Suprapubic skin (tissue), 4 donors: ENCODE results near the gene ING5. TPM values are rescaled to one million over a fixed set of nuclear protein-coding genes. Genes with fewer than 3 reads are reported as not detected.

Experiments
- DNase-seq, 2 donors: peaks; one replicate each; pipeline ENCODE4 v3.0.0-alpha.2; 2019; ENCODE audit warnings: low spot score in 2 of 2
- H3K27ac ChIP-seq: fragments of 200-600 bp; sonication (generic); one replicate; pipeline ENCODE4 v1.5.1; 2019
- H3K27me3 ChIP-seq: fragments of 200-600 bp; sonication (generic); one replicate; pipeline ENCODE4 v1.5.1; 2019
- H3K36me3 ChIP-seq: fragments of 200-600 bp; sonication (generic); one replicate; pipeline ENCODE4 v1.5.1; 2019
- H3K4me1 ChIP-seq: fragments of 200-600 bp; sonication (generic); one replicate; pipeline ENCODE4 v1.5.1; 2019
- H3K4me3 ChIP-seq: fragments of 200-600 bp; sonication (generic); one replicate; pipeline ENCODE4 v1.5.1; 2019; ENCODE audit warnings: mild to moderate bottlenecking
- H3K9me3 ChIP-seq: fragments of 200-600 bp; sonication (generic); one replicate; pipeline ENCODE4 v1.5.1; 2019
- CTCF ChIP-seq, 2 donors: fragments of 200-600 bp in 1 of 2; fragments of 450-650 bp in 1 of 2; sonication (generic) in 1 of 2; IDR thresholded peaks; one replicate each; pipeline ENCODE4 v1.5.1; 2016 to 2019; ENCODE audit warnings: antibody characterized with exemption in 2 of 2, mild to moderate bottlenecking in 1 of 2, moderate library complexity in 1 of 2
- EP300 ChIP-seq: sonication (generic); formaldehyde crosslinking; IDR thresholded peaks from one replicate; pipeline ENCODE4 v1.6.1; 2017; ENCODE audit warnings: antibody characterized with exemption
- POLR2A ChIP-seq, 2 donors: fragments of 450-650 bp; IDR thresholded peaks; one replicate each; pipeline ENCODE4 v1.6.1; 2017; ENCODE audit warnings: antibody characterized with exemption in 2 of 2, mild to moderate bottlenecking in 2 of 2, moderate library complexity in 2 of 2
- POLR2AphosphoS5 ChIP-seq, 3 donors: sonication (generic); formaldehyde crosslinking; IDR thresholded peaks; one replicate each; pipeline ENCODE4 v1.6.1; 2017; ENCODE audit warnings: antibody characterized with exemption in 3 of 3
- WGBS: methylation state at CpG from one replicate; pipeline ENCODE4 v1.1.5; 2018; 5-methylcytosine and 5-hydroxymethylcytosine counted together
- total RNA-seq, 4 donors: library from RNA; depleted of rRNA; stranded (reverse); fragments of >200 nt; gene quantifications; one replicate each; pipeline ENCODE4 v1.1.0, GENCODE V29; 2016

ING5 gene
- total RNA-seq, 4 donors from 2014 or later: 32.1 to 94.9 (median 46.4) TPM

DNA sequence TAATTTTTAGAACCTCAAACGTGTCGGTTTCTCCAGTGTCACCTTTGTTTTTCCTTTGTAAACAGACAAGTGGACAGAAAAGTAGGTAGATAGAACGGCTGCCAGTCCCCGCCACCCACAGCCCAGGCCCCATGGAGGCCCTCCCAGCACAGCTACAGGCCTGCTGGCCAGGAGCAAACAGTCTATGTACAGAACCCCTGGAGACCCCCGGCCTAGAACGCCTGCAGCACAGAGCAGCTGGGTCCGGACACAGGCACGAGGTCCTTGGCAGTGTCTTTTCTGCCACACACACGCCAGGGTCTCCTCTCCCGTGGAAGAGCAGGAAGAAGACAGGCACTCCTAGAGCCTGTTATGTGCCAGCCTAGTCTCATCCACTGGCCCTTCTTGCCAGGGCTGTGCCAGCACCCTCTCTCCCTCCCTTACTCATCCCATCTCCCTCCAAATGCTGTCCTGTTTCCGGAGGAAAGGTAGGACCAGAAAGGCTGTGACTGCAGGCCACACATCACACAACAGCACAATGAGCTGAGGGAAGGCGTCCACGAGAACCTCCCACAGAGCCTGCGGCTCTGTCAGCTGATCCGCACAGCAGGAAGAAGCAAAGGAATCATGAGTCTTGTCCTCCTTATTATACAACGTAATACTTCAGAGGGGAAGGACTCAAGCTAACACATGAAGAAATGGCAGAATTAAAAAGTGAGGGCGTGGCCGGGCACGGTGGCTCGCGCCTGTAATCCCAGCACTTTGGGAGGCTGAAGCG is 22.9 kb upstream of the ING5 start:
- no peaks in the 10 kb centered on the region for H3K4me1 ChIP-seq
- peaks cover 48% of the 10 kb centered on the region for H3K36me3 ChIP-seq
- no peaks in the 10 kb centered on the region for H3K27me3 ChIP-seq
- H3K4me3 ChIP-seq: no peak overlapping the region
- H3K9me3 ChIP-seq: no peaks in the 10 kb centered on the region
- no peak for DNase-seq
- H3K27ac ChIP-seq: no peak overlapping the region
- TF ChIP-seq POLR2A (IDR thresholded peaks at IDR 0.05): no peak
- TF ChIP-seq EP300: no peak
- TF ChIP-seq CTCF (IDR thresholded peaks at IDR 0.05): no peak
- no peak for TF ChIP-seq POLR2AphosphoS5 (IDR thresholded peaks at IDR 0.05)
- 85% methylated on average over 18 of the region's 22 CpGs for WGBS

DNA sequence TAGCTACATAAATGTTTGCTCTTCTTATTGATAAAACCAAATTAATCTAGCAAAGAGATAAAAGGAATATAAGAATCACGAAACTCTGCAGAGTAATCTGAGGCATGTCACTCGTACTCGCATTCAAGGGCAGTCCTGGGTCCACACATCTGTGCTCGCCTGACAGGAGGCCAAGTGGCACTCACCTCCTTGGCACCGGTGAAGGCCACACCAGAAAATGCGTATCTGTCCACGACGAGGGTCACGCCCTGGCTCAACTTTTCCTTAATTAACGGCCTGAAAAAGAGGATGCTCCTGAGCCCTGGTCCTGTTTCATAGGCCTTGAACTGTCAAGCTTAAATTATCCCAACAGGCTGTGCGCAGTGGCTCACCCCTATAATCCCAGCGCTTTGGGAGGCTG is 21.8 kb upstream of the ING5 start:
- Histone ChIP-seq H3K4me1 (no peaks in the 10 kb centered on the region), H3K9me3 (no peaks in the 10 kb centered on the region), H3K27me3 (no peaks in the 10 kb centered on the region), H3K27ac (no peak overlapping the region), H3K36me3 (peaks cover 48% of the 10 kb centered on the region), H3K4me3 (no peak overlapping the region)
- DNase-seq: no peak
- TF ChIP-seq CTCF (IDR thresholded peaks at IDR 0.05): no peak
- 91% methylated on average over 12 of the region's 12 CpGs for WGBS

DNA sequence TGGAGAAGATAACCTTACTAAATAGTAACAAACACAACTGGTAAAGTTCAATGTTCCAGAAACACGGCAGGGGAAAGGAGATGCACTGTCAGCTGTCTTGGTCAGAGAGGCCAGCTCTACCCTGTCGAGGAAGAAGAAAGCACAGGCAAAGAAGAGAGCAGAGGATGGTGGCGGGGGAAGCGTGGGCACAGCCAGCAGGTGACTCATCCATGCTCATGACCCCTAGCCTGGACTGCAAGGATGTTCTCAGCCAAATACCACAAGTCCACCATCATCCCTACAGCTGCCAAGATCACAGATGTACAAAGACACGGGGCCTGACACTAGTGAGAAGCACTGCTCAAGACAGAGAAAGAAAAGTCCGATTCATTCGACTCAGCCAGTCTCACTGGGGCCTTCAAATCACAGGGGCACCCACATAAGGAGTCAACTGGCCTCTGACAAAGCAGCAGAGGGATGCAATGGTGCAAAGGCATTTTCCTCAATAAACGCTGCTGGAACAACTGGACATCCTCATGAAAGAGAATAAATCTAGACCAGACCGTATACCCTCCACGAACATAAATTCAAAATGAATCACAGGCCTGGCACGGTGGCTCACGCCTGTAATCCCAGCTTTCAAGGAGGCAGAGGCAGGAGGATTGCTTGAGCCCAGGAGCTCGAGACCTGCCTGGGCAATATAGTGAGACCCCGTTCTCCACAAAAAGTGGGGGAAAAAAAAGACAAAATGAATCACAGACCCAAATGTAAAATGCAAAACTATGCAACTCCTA is 20.8 kb upstream of the ING5 start:
- no peaks in the 10 kb centered on the region for H3K9me3 ChIP-seq
- H3K27me3 ChIP-seq: no peaks in the 10 kb centered on the region
- peaks cover 48% of the 10 kb centered on the region for H3K36me3 ChIP-seq
- peaks cover 7% of the 10 kb centered on the region for H3K4me1 ChIP-seq
- WGBS: 72% methylated on average over 14 of the region's 14 CpGs
- no peak overlapping the region for H3K4me3 ChIP-seq
- no peak for TF ChIP-seq CTCF (IDR thresholded peaks at IDR 0.05)
- no peak for TF ChIP-seq EP300
- TF ChIP-seq POLR2AphosphoS5 (IDR thresholded peaks at IDR 0.05): no peak
- TF ChIP-seq POLR2A (IDR thresholded peaks at IDR 0.05): no peak
- no peak for DNase-seq
- no peak overlapping the region for H3K27ac ChIP-seq

DNA sequence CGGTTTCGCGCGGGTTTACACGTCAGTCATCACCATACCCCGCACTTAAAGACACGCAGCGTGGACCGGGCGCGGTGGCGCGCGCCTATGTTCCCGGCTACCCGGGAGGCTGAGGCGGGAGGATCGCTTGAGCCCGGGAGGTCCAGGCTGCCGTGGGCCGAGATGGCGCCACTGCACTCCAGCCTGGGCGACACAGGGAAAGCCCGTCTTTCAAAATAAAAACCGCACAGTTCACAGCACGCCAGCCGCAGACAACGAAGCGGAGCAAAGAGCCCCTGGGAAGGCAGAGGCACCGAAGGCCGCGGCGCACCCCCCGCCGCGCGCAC is 15.6 kb upstream of the ING5 start:
- under 1% methylated on average over 28 of the region's 37 CpGs for WGBS
- peaks cover 31% of the 10 kb centered on the region for H3K4me1 ChIP-seq
- TF ChIP-seq POLR2AphosphoS5 (IDR thresholded peaks at IDR 0.05): no peak
- TF ChIP-seq CTCF (IDR thresholded peaks at IDR 0.05): no peak
- no peak for TF ChIP-seq POLR2A (IDR thresholded peaks at IDR 0.05)
- TF ChIP-seq EP300: no peak
- peak overlapping the region; percentile 75 for H3K4me3 ChIP-seq
- no peaks in the 10 kb centered on the region for H3K9me3 ChIP-seq
- DNase-seq: no peak
- H3K36me3 ChIP-seq: peaks cover 33% of the 10 kb centered on the region
- H3K27me3 ChIP-seq: no peaks in the 10 kb centered on the region
- peak overlapping the region; percentile 95 for H3K27ac ChIP-seq

DNA sequence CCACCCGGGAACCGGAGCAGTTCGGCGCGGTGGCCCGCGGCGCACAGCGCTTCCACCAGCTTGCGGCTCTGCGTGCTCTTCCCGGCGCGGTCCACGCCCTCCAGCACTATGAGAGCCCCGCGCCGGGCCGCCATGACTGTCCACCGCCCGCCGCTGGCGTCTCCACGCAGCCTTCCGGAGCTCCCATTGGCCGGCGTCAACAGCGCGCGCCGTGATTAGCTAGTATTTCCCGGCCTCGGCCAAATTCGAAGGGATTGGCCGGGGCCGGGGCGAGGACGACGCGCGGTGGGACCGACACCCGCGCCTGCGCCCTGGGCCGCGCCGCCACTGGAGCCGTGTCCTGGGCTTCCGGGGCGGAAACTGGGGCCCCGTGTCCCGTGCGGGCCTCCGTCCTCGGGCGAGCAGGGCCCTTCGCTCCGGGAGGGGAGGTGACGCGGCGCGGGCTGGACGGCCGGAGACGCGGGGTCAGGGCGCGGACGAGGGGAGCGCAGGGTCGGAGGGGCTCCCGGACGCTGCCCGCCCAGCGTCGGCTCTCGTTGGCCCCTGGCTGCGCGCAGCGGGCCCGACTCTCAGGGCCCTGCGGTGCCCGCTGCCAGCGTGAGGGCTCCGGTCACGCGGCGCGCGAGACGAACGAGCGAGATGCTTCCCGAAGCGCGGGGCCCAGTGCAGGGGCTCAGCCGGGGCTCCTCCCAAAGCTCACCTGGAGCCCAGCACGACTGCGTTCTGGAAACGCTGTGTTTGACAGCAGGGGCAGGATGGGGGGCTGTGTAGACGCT is 15.0 kb upstream of the ING5 start, which contains the start of gene DTYMK:
Gene DTYMK, minus strand, starts transcription at position 166 of the 776 bp plus-strand sequence. Its CDS starts 32 bp downstream, at position 134.
- peak; percentile 17 to 73 for TF ChIP-seq POLR2A (IDR thresholded peaks at IDR 0.05)
- peak; percentile 32 to 95 (median 34) for TF ChIP-seq POLR2AphosphoS5 (IDR thresholded peaks at IDR 0.05)
- TF ChIP-seq EP300: no peak
- TF ChIP-seq CTCF (IDR thresholded peaks at IDR 0.05): no peak
- 0% methylated on average over 27 of the region's 102 CpGs for WGBS

More for the DNA sequence above, 15.0 kb upstream of the ING5 start, which contains the start of gene DTYMK:
- no peaks in the 10 kb centered on the region for H3K27me3 ChIP-seq
- peaks cover 31% of the 10 kb centered on the region for H3K4me1 ChIP-seq
- no peaks in the 10 kb centered on the region for H3K9me3 ChIP-seq
- H3K4me3 ChIP-seq: peak within 1 kb of the TSS; percentile 75
- H3K36me3 ChIP-seq: peaks cover 31% of the 10 kb centered on the region
- H3K27ac ChIP-seq: peak within 1 kb of the TSS; percentile 95
- DNase-seq: peak; percentile 96
